ENCODE measurements around the gene PTH2. TPM values are rescaled to one million over a fixed set of nuclear protein-coding genes. Genes with fewer than 3 reads are reported as not detected.

Gene PTH2
- total and polyA plus RNA-seq, 9 donors = not detected

GRCh38 chr19:49415810-49416200 is 7.4 kb downstream of the PTH2 start:
- 67 to 70% (median 68%) methylated on average over 2 of the region's 2 CpGs for WGBS, 3 donors
- Histone ChIP-seq H3K36me3 (no peaks in the 10 kb centered on the region), H3K4me3 (no peak overlapping the region), H3K9me3 (no peaks in the 10 kb centered on the region), H3K4me1 (ENCODE audit: insufficient read depth) (no peaks in the 10 kb centered on the region), H3K27me3 (no peaks in the 10 kb centered on the region), H3K27ac (no peak overlapping the region)
- intact Hi-C loops (cut with DNase I) = no loop called here
- no peak for DNase-seq
- TF ChIP-seq CTCF (IDR thresholded peaks at IDR 0.05) = no peak
- no peak for TF ChIP-seq EP300 (IDR thresholded peaks at IDR 0.05)
- TF ChIP-seq POLR2A (IDR thresholded peaks at IDR 0.05) = no peak

- 26 to 38% (median 31%) methylated on average over 15 of the region's 15 CpGs for WGBS, 3 donors
- Histone ChIP-seq H3K27me3 (no peaks in the 10 kb centered on the region), H3K4me3 (no peak overlapping the region), H3K27ac (no peak overlapping the region), H3K9me3 (no peaks in the 10 kb centered on the region), H3K4me1 (ENCODE audit: insufficient read depth) (no peaks in the 10 kb centered on the region), H3K36me3 (no peaks in the 10 kb centered on the region)
- no peak for TF ChIP-seq EP300 (IDR thresholded peaks at IDR 0.05)
- no peak for TF ChIP-seq CTCF (IDR thresholded peaks at IDR 0.05)
- no peak for TF ChIP-seq POLR2A (IDR thresholded peaks at IDR 0.05)
- intact Hi-C loops (cut with DNase I) = no loop called here
- no peak for DNase-seq
These were observed 8.0 kb downstream of the PTH2 start for GRCh38 chr19:49415102-49415809.

- Histone ChIP-seq H3K36me3 (no peaks in the 10 kb centered on the region), H3K4me1 (ENCODE audit: insufficient read depth) (no peaks in the 10 kb centered on the region), H3K27me3 (no peaks in the 10 kb centered on the region), H3K9me3 (no peaks in the 10 kb centered on the region), H3K27ac (no peak overlapping the region), H3K4me3 (no peak overlapping the region)
- 84 to 90% (median 87%) methylated on average over 3 of the region's 3 CpGs for WGBS, 3 donors
- TF ChIP-seq CTCF (IDR thresholded peaks at IDR 0.05) (no peak), POLR2A (IDR thresholded peaks at IDR 0.05) (no peak), EP300 (IDR thresholded peaks at IDR 0.05) (no peak)
- intact Hi-C loops (cut with DNase I) = no loop called here
- DNase-seq = no peak
These were observed 9.0 kb downstream of the PTH2 start for GRCh38 chr19:49414256-49414655.

DNA sequence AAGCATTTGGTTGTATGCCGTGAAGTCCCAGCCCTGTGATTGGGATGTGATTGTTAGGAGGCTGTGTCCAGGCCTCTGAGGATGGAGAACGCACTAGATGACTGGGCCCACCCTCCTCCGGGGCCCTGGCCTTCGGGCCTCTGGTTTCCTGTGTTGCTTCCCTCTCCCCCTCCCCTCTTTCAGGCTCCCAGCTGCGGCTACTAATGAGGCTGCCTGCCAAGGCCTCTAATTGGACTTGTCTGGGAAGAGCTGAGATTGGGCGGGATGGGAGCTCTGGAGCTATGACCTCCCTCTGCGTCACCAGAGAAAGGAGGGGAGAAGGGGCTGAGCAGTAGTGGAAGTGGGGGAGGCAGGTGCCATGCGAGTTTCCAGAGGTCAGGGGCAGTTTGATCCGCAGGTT is 9.9 kb downstream of the PTH2 start:
- no peaks in the 10 kb centered on the region for H3K9me3 ChIP-seq
- H3K27ac ChIP-seq = no peak overlapping the region
- no peak for DNase-seq
- H3K4me1 ChIP-seq (ENCODE audit: insufficient read depth) = no peaks in the 10 kb centered on the region
- TF ChIP-seq EP300 (IDR thresholded peaks at IDR 0.05) = no peak
- no peak for TF ChIP-seq CTCF (IDR thresholded peaks at IDR 0.05)
- no peaks in the 10 kb centered on the region for H3K27me3 ChIP-seq
- WGBS, 3 donors = 15 to 44% (median 28%) methylated on average over 9 of the region's 9 CpGs
- no peak overlapping the region for H3K4me3 ChIP-seq
- H3K36me3 ChIP-seq = no peaks in the 10 kb centered on the region
- intact Hi-C loops (cut with DNase I) = no loop called here
